ENCODE data around the gene PCNX4. TPM values are rescaled to one million over a fixed set of nuclear protein-coding genes. Genes with fewer than 3 reads are reported as not detected.
A peak's percentile ranks its signal among the peaks of the same experiment; 100 is the strongest.

PCNX4 gene
- total RNA-seq, 4 donors from 2014 or later, result 52.2 to 74.7 (median 62.9) TPM

DNA sequence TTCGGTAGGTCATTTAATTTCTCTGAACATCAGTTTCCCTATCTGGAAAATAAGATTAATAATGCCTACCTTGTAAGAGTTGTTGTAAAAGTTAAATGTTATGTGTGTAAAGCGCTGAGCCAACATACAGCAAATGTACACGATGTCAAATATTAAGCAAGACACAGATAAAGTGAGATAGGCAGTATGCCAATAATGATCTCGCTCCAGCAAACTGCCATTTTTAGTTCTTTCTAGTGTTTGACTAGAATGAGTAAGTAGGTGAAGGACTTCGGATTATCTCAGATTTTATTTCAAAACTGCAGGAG, 72.6 kb downstream of the PCNX4 start:
- H3K4me1 ChIP-seq, result peaks cover 0 to 58% (median 17%) of the 10 kb centered on the region in 4 donors
- H3K4me3 ChIP-seq, result peak overlapping the region; percentile 79 to 96 (median 87)
- no peaks in the 10 kb centered on the region for H3K27me3 ChIP-seq
- 15 to 16% methylated on average over 5 of the region's 5 CpGs for WGBS, 2 donors
- H3K27ac ChIP-seq, result peak overlapping the region; percentile 88 to 99 (median 94)
- DNase-seq (ENCODE audit: low spot score in 2 of 2), result no peak
- no peak for TF ChIP-seq EP300 (IDR thresholded peaks at IDR 0.05)
- no peak for TF ChIP-seq POLR2A (IDR thresholded peaks at IDR 0.05)
- TF ChIP-seq, protein P1, sequence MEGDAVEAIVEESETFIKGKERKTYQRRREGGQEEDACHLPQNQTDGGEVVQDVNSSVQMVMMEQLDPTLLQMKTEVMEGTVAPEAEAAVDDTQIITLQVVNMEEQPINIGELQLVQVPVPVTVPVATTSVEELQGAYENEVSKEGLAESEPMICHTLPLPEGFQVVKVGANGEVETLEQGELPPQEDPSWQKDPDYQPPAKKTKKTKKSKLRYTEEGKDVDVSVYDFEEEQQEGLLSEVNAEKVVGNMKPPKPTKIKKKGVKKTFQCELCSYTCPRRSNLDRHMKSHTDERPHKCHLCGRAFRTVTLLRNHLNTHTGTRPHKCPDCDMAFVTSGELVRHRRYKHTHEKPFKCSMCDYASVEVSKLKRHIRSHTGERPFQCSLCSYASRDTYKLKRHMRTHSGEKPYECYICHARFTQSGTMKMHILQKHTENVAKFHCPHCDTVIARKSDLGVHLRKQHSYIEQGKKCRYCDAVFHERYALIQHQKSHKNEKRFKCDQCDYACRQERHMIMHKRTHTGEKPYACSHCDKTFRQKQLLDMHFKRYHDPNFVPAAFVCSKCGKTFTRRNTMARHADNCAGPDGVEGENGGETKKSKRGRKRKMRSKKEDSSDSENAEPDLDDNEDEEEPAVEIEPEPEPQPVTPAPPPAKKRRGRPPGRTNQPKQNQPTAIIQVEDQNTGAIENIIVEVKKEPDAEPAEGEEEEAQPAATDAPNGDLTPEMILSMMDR (IDR thresholded peaks at IDR 0.05), result no peak
- no peaks in the 10 kb centered on the region for H3K36me3 ChIP-seq
- no peaks in the 10 kb centered on the region for H3K9me3 ChIP-seq

DNA sequence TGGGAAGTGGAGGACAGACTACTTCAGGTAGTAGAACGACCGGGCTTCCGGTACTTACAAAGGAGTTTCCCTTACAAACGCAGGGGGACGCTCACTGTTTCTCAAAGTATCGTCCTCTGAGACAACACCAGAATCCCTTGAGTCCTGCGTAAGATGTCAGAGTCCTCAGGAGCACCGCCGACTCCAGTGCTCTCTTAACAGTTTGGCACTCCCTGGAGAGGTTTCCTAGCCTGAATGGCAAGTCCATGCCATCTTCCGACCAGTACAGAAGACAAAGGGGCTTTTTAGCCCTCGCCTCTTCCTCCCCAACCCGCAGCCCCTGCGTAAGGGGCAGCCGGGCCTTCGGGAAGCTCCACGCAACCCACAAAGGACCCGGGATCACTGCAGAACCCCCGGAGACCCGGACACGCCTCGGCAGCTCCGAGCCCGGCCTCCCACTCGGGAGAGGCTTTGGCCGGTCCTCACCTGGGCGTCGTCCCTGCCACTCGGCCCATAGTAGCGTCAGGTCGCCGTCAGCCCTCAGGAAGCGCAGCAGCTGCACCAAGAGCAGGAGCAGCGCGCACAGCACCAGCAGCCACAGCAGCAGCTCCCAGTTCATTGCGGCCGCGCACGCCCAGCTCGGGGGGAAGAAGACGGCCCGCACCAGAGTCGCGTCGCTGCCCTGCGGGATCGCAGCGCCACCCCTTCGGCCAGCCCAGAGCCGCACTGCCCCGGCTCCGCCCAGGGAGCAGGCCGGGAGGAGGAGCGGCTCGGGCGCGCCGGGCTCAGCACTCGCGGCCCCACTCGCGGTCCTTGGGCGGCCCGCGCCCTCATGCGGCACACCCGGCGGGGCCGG, 73.2 kb downstream of the PCNX4 start, which contains the start of gene DHRS7:
TSS of gene DHRS7 (minus strand) at position 687 of the 835 bp plus-strand sequence. CDS start at position 598, 89 bp downstream.
- TF ChIP-seq, protein P1 (IDR thresholded peaks at IDR 0.05), result peak; percentile 30 to 72 (median 46)
- peak in 1 of 2 donors; percentile 88 for TF ChIP-seq EP300 (IDR thresholded peaks at IDR 0.05)
- TF ChIP-seq POLR2A (IDR thresholded peaks at IDR 0.05), result peak; percentile 71 to 76
- Histone ChIP-seq H3K4me3 (peak within 1 kb of the TSS; percentile 79 to 96 (median 87)), H3K27me3 (no peaks in the 10 kb centered on the region), H3K9me3 (no peaks in the 10 kb centered on the region), H3K4me1 (peaks cover 0 to 53% (median 17%) of the 10 kb centered on the region in 4 donors), H3K36me3 (no peaks in the 10 kb centered on the region), H3K27ac (peak within 1 kb of the TSS; percentile 88 to 99 (median 94))
- DNase-seq (ENCODE audit: low spot score in 2 of 2), result peak; percentile 64 to 65
- WGBS, 2 donors, result 0 to 1% methylated on average over 42 to 53 of the region's 68 CpGs

DNA sequence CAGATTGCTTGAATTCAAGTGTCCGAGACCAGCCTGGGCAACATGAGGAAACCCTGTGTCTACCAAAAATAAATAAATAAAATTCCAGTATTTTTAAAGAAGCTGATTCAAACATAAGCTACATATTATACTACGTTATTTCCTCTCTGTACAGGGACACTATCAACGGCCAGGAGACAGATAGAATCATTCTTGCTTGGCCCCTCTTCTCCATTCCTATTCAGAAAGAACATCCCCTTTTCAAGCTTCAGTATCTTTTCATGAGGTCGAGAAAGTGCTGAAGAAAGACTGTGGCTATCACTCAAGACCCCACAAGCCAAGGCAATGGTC, 73.8 kb downstream of the PCNX4 start:
- Histone ChIP-seq H3K4me3 (peak overlapping the region; percentile 79 to 96 (median 87)), H3K27me3 (no peaks in the 10 kb centered on the region), H3K36me3 (no peaks in the 10 kb centered on the region), H3K4me1 (peaks cover 0 to 49% (median 17%) of the 10 kb centered on the region in 4 donors), H3K27ac (peak overlapping the region; percentile 88 to 99 (median 94)), H3K9me3 (no peaks in the 10 kb centered on the region)
- 2% methylated on average over 4 of the region's 4 CpGs for WGBS, 2 donors
- DNase-seq (ENCODE audit: low spot score in 2 of 2), result no peak
- no peak for TF ChIP-seq POLR2A (IDR thresholded peaks at IDR 0.05)
- TF ChIP-seq EP300 (IDR thresholded peaks at IDR 0.05), result no peak

DNA sequence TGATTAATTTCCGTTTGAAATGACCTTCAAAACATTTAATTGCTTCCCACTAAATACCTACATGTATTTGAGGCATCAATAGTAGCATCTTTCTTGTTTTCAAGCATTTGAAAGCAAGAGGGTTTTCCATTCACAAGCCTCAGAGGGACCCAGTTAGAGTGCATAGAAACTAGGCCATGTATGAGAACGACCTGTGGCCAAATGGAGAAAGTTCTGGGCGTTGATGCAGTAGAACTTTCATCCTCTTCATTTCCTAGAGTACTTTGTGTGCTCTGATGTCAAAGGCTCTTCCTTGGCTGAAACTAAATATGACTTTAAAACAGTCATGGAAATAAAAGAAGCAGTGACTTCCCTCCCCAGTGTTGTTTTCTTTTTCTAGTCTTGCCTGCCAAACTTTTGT, 74.4 kb downstream of the PCNX4 start:
- H3K36me3 ChIP-seq, result no peaks in the 10 kb centered on the region
- peaks cover 0 to 46% (median 17%) of the 10 kb centered on the region in 4 donors for H3K4me1 ChIP-seq
- 42 to 57% methylated on average over 3 of the region's 3 CpGs for WGBS, 2 donors
- no peak for DNase-seq (ENCODE audit: low spot score in 2 of 2)
- no peak overlapping the region for H3K4me3 ChIP-seq
- TF ChIP-seq EP300 (IDR thresholded peaks at IDR 0.05) (peak; percentile 37 to 59), POLR2A (IDR thresholded peaks at IDR 0.05) (peak in 1 of 2 donors; percentile 22)
- TF ChIP-seq, protein P1 (IDR thresholded peaks at IDR 0.05), result peak in 1 of 5 experiments; percentile 16
- H3K27ac ChIP-seq, result peak overlapping the region; percentile 88 to 99 (median 94)
- no peaks in the 10 kb centered on the region for H3K27me3 ChIP-seq
- H3K9me3 ChIP-seq, result no peaks in the 10 kb centered on the region

DNA sequence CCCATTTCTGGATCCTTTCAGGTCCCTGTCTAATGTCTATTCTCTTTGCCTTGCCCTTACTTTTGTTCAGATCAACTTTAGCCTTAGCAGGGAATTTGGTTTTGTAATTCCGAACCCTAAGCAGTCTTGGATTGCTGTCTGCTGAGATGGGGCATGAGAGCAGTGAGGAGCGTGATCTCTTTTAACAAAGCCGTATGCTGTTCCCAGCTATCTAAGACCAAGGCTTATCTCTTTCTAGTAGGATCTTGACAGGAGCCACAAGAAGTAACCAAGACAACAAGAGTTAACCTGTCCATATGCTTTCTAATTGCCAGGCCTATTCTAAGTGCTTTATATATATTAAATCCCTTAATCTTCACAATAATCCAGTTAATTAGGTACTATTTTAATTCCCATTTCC, 78.0 kb downstream of the PCNX4 start:
- DNase-seq (ENCODE audit: low spot score in 2 of 2), result no peak
- H3K4me1 ChIP-seq, result peaks cover 0 to 20% (median 6%) of the 10 kb centered on the region in 4 donors
- WGBS, 2 donors, result 96 to 98% methylated on average over 3 of the region's 3 CpGs
- H3K27me3 ChIP-seq, result no peaks in the 10 kb centered on the region
- H3K27ac ChIP-seq, result no peak overlapping the region
- H3K9me3 ChIP-seq, result no peaks in the 10 kb centered on the region
- TF ChIP-seq, protein P1 (IDR thresholded peaks at IDR 0.05), result no peak
- TF ChIP-seq EP300 (IDR thresholded peaks at IDR 0.05) (no peak), POLR2A (IDR thresholded peaks at IDR 0.05) (no peak)
- no peak overlapping the region for H3K4me3 ChIP-seq
- H3K36me3 ChIP-seq, result no peaks in the 10 kb centered on the region

Measured in tibial nerve (tissue), 4 donors.